Fibroblast of skin of back (primary cell): ENCODE measurements around the gene MVB12A.

Experiments used
- DNase-seq: peaks from one replicate; pipeline ENCODE4 v3.0.0-alpha.2; 2013

Gene MVB12A

DNA sequence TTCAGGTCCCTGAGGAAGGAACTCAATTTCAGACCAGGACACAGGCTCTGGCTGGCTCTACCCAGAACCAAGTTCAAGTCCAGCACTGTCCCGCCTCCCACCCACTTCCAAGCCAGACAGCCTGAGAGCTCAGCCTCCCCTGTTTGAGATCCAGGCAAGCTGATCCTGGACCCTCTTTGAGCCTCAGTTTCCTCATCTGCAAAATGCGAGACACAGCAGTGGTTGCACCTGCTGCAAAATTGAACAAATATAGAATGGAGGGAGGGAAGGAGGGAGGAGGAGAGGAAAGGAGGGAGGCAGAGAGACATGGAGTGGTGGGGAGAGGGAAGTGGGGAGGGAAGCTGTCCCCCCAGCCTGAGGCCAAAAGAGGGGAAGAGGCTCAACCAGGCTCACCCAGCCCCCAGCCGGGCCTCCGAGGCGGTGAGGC is 27.9 kb downstream of the MVB12A start:
- DNase-seq = no peak

GRCh38 chr19:17448131-17448967 is 28.5 kb downstream of the MVB12A start, which contains the start of gene TMEM221:
TSS of gene TMEM221 (minus strand) at chr19:17448668. CDS start at chr19:17448462, 206 bp downstream.
- DNase-seq = peak; percentile 31

DNA sequence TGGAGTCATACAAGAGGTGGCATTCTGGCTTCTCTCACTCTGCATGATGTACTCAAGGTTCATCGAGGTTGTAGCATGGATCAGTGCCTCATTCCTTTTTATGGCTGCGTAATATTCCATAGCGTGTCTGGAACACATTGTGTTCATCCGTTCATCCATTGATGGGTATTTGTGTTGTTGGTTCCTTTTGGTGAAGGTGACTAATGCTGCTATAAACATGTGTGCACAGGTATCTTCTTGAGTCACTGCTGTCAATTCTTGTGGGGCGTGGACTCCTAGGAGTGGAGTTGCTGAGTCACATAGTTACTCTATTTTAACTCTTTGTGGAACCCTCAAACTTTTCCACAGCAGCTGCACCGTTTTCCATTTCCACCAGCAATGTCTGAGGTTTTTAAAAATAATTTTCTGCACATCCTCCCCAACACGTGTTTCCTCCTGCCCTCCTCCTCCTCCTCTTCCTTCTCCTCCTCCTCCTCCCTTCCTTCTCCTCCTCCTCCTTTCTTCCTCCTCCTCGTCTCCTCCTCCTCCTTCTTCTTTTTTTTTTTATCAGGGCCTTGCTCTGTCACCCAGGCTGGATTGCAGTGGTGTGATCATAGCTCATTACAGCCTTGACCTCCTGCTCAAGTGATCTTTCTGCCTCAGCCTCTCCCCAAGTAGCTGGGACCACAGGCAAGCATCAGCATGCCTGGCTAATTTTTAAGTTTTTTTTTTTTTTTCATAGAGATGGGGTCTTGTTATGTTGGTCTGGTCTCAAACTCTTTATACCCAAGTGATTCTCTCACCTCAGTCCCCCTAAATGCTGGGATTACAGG is 30.6 kb downstream of the MVB12A start:
- no peak for DNase-seq

- no peak for DNase-seq
Measured at GRCh38 chr19:17451820-17452219, 32.0 kb downstream of the MVB12A start.

DNA sequence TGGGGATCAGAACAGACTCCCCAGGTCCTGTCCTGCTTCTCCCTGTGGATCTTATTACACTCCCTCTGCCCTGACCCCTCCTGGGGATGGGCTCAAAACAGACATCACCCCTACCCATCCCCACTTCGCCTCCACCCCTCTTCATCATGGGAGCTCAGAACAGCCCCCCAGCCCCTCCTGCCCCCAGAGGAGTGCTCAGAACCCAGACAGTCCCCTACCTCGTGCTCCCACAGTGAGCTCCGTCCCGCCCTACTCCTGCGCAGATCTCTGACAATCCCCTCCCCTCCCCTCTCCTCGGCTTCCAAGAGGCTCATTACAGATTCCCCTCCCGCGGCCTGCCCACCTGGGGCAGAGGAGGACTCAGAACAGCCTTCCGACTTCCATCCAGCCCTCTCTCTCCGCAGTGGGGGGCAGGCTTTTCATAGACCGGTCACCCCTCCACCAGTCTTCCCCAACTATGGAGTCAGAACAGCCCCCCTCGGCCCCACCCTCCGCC is 34.8 kb downstream of the MVB12A start:
- DNase-seq = no peak

GRCh38 chr19:17455308-17456123 is 35.7 kb downstream of the MVB12A start:
- no peak for DNase-seq

GRCh38 chr19:17456127-17456526 is 36.3 kb downstream of the MVB12A start:
- no peak for DNase-seq

GRCh38 chr19:17457616-17458015 is 37.8 kb downstream of the MVB12A start:
- no peak for DNase-seq

DNA sequence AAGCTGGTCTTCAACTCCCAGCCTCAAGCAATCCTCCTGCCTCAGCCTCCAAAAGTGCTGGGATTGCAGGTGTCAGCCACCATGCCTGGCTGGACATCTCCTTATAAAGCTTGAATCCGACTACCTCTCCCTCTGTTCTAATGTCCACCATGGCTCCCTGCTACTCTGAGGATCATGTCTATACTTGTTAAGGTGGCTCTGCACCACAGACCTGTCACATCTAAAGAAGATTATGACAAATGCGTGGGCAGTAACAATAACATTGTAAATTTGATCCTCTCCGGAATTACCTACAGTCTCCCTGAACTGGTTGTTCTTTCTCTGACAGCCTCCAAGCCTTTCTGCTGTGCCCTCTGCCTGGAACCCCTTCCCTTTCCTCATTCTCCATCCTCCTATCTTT is 39.1 kb downstream of the MVB12A start:
- DNase-seq = no peak

GRCh38 chr19:17460372-17461230 is 40.8 kb downstream of the MVB12A start, which contains the start of gene NXNL1:
TSS of gene NXNL1 (minus strand) at chr19:17460926. CDS start at chr19:17460869, 57 bp downstream.
- DNase-seq = no peak

DNA sequence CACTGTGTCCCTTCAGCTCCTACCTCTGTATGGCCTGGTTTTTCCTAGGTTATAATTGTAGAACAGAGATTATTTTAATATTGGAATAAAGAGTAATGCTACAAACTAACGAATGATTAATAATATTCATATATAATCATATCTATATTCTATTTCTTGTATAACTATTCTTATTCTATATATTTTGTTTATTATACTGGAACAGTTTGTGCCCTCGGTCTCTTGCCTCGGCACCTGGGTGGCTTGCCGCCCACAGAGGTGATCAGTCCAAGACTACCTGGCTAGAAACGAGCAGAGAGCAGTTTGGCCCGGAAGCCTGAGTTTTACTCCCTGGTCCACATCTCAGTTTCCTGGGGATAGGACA is 46.6 kb downstream of the MVB12A start:
- no peak for DNase-seq

GRCh38 chr19:17467471-17468301 is 47.8 kb downstream of the MVB12A start:
- DNase-seq = no peak

DNA sequence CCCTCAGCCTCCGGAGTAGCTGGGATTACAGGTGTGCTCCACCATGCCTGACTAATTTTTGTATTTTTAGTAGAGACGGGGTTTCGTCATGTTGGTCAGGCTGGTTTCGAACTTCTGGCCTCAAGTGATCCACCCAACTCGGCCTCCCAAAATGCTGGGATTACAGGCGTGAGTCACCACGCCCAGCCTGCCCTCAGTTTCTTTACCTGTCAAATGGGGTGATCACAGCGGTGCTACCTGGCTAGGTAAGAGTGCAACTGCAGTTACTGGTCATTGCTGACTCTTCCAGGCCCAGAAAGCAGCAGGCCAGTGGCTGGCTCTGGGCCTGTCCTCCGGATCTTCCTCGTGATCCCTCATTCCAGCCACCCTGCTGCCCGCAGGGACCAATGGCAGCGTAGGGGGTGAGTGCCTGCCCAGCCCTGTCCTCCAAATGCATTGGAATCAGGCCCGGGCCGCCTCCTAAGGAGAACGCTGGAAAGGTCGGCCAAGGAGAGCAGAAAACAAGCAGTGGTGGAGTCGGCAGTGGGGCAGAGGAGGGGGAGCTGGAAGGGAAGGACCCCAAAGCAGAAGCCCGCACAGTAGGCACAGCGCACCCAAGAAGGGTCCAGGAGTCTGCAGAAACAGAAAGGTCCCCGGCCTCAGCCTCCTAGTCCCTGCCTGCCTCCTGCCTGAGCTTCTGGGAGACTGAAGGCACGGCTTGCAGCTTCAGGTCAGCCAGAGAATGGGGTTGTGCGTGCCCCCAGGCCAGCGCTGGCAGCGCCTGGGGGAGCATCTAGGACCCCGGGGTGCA is 48.6 kb downstream of the MVB12A start:
- DNase-seq = no peak

DNA sequence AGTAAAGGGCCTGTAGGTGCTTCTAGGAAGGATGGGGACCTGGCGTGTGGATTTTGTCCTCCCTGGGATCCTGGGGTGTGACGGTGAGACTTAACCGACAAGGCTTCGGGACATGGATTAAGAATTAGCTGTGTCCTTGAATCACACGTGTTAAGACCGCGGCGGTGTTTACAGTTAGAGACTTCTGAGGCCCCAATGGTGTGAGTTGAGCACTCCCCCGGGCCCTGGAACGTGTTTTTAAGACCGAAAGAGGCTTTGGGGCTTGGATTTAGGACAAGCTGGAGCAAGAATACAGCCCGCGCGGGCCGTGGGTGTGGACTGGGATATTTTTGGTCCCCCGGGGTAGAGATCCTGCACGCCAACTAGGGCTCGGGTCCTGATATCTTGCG is 49.2 kb downstream of the MVB12A start:
- no peak for DNase-seq

DNA sequence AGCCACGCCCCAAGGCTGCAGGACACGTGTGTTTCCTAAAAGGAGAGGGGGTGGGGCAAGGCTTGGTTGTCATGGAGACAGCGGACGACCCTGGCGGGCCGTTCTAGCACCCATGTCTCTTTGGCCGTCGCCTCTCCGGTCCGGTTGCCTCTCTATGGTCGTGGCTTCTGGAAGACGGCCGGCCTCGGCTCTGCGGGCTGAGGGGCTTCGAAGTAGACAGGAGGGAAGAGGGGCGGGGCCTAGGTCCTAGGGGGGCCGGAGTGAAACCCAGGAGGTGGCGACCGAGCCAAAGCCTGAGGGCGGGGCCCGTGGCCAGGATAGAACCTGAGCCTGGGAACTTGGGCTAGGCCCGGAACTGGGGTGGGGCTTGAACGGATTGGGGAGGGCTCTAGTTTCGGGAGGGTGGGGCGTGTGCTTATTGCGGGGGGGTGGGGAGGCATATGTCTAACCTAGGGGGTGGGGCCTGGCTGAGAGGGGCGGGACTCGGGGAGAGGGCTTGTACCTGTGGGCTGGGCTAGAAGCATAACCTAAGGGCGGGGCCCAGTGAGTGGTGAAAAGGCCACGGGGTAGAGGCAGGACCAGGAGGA is 49.7 kb downstream of the MVB12A start:
- peak; percentile 95 for DNase-seq

- peak; percentile 99 for DNase-seq
Measured at GRCh38 chr19:17470068-17470841, 50.4 kb downstream of the MVB12A start, which contains the start of gene SLC27A1. TSS of gene SLC27A1 (plus strand) at chr19:17470524. CDS start at chr19:17470541, 17 bp downstream.

DNA sequence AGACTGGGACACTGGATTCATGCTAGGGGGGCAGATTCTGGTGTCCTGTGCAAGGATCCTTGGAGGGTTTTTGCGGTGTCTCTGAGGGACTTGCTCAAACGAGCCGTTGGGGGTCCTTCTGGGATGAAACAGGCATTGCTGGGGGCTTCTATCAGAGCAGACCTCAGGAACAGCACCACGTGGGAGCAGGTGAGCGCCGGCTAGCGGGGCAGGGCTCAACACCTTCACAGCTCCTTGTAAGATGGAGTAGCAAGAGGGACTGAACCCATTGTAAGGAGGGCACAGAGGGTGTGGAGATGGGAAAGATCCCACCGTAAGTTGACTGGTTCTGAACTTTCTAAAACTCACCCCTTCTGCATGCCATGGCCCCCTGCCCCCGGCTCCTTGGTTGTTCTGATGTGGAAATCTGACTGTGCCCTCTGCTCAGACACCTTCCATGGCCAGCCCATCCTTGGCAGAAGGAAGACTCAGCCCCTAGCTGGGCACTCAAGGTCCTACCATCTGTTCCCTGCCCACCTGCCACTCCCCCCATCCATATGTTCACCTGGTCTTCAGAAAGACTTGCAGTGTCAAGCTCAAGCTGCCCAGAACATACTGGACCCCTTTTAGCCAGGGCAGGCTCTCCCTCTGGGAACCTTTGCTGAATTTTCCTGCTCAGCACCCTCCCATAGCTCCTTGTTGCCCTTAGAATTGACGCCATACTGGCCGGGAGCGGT is 51.7 kb downstream of the MVB12A start:
- DNase-seq = no peak

- peak; percentile 80 for DNase-seq
Measured at GRCh38 chr19:17473041-17473440, 53.2 kb downstream of the MVB12A start.
